HFFc6 (cell line): ENCODE measurements around the gene RCOR2. TPM values are rescaled to one million over a fixed set of nuclear protein-coding genes. Genes with fewer than 3 reads are reported as not detected.

Source experiments
- DNase-seq: peaks from one replicate; pipeline ENCODE4 v3.0.0-alpha.2; 2018
- H3K27ac Mint-ChIP-seq: 2 replicates; pipeline ENCODE4 v1.8.0; 2020; ENCODE audit warnings: mild to moderate bottlenecking, mixed read lengths
- H3K27me3 Mint-ChIP-seq: 2 replicates; pipeline ENCODE4 v1.8.0; 2021; ENCODE audit warnings: mild to moderate bottlenecking, moderate library complexity, mixed read lengths; ENCODE audit not compliant: insufficient read depth
- H3K36me3 Mint-ChIP-seq: 2 replicates; pipeline ENCODE4 v1.8.0; 2021; ENCODE audit warnings: low read depth, mixed read lengths
- H3K4me1 Mint-ChIP-seq: 2 replicates; pipeline ENCODE4 v1.8.0; 2020; ENCODE audit warnings: low read depth, mixed read lengths
- H3K4me3 Mint-ChIP-seq: 2 replicates; pipeline ENCODE4 v1.8.0; 2020; ENCODE audit warnings: mild to moderate bottlenecking, moderate library complexity, mixed read lengths
- H3K9me3 Mint-ChIP-seq: 2 replicates; pipeline ENCODE4 v1.8.0; 2020; ENCODE audit warnings: mild to moderate bottlenecking, mixed read lengths
- CTCF ChIP-seq: fragments of 200-600 bp; sonication (generic); IDR thresholded peaks from 2 replicates; pipeline ENCODE4 v1.5.0; 2021; ENCODE audit warnings: antibody characterized with exemption, mild to moderate bottlenecking
- total RNA-seq, 6 experiments: library from RNA; stranded (reverse); fragmentation: NEBNext Ultra II Directional; extraction: Animal tissue kit (Norgen Biotek cat#: 25700); gene quantifications; 2 replicates in 1 of 6; 3 replicates in 5 of 6; pipeline ENCODE4 v1.2.3, GENCODE V29; 2021

The RCOR2 gene
- total RNA-seq, 6 experiments from 2014 or later = 0.34 to 0.72 (median 0.41) TPM

GRCh38 chr11:63920939-63921417 lies 4.0 kb upstream of the RCOR2 start:
- peaks cover 6% of the 10 kb centered on the region; the same call in 1 of the 2 replicates for H3K4me1 Mint-ChIP-seq
- no peaks in the 10 kb centered on the region for H3K9me3 Mint-ChIP-seq
- H3K36me3 Mint-ChIP-seq = no peaks in the 10 kb centered on the region; the same call in 1 of the 2 replicates
- H3K27ac Mint-ChIP-seq = no peak overlapping the region
- H3K27me3 Mint-ChIP-seq = peaks cover 11% of the 10 kb centered on the region
- no peak overlapping the region for H3K4me3 Mint-ChIP-seq
- TF ChIP-seq CTCF = peak; percentile 59
- DNase-seq = no peak

- H3K27ac Mint-ChIP-seq = no peak overlapping the region
- H3K9me3 Mint-ChIP-seq = no peaks in the 10 kb centered on the region
- no peak for TF ChIP-seq CTCF
- peaks cover 9% of the 10 kb centered on the region for H3K27me3 Mint-ChIP-seq
- peaks cover 6% of the 10 kb centered on the region; the same call in 1 of the 2 replicates for H3K4me1 Mint-ChIP-seq
- no peak overlapping the region for H3K4me3 Mint-ChIP-seq
- DNase-seq = no peak
- no peaks in the 10 kb centered on the region; the same call in 1 of the 2 replicates for H3K36me3 Mint-ChIP-seq
Observed at GRCh38 chr11:63920126-63920938, 3.4 kb upstream of the RCOR2 start.

GRCh38 chr11:63919267-63920125 lies 2.5 kb upstream of the RCOR2 start:
- Mint-ChIP-seq H3K27me3 (peaks cover 4% of the 10 kb centered on the region), H3K4me3 (no peak overlapping the region; the same call in 1 of the 2 replicates), H3K36me3 (no peaks in the 10 kb centered on the region), H3K27ac (no peak overlapping the region), H3K9me3 (no peaks in the 10 kb centered on the region), H3K4me1 (peaks cover 6% of the 10 kb centered on the region; the same call in 1 of the 2 replicates)
- no peak for DNase-seq
- no peak for TF ChIP-seq CTCF

GRCh38 chr11:63918507-63919191 lies 1.7 kb upstream of the RCOR2 start:
- Mint-ChIP-seq H3K36me3 (no peaks in the 10 kb centered on the region), H3K27ac (no peak overlapping the region), H3K27me3 (peaks cover 4% of the 10 kb centered on the region), H3K4me1 (peaks cover 6% of the 10 kb centered on the region; the same call in 1 of the 2 replicates), H3K9me3 (no peaks in the 10 kb centered on the region), H3K4me3 (no peak overlapping the region)
- no peak for TF ChIP-seq CTCF
- DNase-seq = no peak
